Measurements from ENCODE around the gene ADGRV1.

Gene ADGRV1

DNA sequence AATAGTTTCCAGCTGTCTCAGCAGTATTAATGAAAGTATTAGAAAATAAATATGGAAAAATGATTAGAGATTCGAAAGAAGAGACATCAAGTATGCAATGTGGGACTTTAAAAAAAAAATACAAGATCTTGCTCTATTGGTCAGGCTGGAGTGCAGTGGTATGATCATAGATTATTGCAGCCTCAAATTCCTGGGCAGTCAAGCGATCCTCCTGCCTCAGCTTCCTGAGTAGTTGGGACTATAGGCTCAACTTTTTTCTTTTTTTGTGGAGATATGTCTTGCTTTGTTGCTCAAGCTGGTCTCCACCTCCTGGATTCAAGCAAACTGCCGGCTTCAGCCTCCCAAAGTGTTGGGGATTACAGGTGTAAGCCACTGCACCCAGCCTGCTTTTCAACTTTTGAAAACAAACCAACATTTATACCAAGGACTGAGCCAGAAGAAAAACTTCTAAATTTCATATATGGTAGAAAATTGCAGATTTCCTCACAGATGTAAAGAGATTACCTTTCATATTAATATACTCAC lies 323.1 kb downstream of the ADGRV1 start:
- DNase-seq, result no peak

DNA sequence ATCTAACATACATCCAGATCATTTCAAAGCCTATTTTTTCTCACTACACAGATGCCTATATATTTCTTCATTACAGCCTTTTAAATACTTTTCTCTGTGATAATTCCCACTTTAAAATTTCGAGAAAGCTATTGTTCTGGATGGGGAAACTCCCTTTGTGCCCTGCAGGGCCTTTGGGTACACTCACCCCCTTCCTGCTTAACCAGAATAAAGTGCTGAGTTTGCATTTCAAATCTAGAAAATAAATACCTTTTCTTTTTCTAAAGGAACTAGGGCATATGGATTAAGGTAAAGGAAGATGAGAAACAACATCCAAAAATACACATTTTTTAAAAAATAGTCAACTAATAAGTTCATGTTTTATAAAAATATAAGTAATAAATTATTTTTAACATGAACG lies 323.9 kb downstream of the ADGRV1 start:
- DNase-seq, result no peak

DNA sequence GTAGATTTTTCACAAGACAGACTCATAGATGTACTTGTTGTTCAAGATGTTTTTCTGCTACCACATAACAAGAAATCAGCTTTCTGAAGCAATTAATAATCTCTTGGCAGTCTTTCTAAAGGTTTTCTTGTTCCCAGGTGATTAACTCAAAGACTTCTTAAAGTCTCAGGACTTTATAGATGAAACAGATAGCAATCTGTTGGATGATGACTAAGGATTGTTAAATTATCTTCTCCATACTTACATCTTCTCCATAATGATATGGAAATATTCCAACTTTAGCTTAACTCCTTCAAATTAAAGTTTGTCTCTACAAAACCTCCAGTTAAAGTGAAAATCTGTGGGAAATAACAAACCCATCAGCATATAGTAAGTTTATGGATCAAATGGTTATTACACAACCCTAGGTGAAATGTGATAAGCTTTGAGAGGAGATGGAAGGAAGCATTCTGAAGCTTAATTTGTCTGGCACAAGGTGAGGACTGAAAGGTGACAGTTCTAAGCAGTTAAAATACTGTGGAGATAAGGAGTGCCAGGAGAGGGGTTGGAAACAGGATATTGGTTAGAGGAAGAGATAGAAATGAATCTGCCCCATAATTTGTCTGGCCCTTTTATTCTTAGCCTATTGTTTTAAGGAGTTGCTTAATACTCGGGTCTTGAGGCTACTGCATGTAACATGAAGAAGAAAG lies 326.7 kb downstream of the ADGRV1 start:
- DNase-seq, result no peak

DNA sequence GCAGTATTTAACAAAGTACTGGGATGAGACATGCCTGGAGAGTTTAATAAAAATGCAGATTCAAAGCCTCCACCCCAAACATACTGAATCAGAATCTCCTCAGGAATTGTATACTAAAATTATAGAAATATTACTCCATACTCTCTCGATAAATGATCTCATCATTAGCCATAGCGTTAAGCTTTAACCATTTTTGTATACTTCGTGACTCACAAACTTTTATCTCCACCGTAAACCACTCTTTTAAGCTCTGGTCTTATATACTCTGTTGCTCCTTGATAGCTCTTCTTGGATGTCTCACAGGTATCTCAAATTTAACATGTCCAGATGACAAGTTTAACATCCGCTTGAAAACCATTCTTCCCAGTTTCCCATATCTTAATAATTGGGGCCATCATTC lies 327.8 kb downstream of the ADGRV1 start:
- DNase-seq, result no peak

DNA sequence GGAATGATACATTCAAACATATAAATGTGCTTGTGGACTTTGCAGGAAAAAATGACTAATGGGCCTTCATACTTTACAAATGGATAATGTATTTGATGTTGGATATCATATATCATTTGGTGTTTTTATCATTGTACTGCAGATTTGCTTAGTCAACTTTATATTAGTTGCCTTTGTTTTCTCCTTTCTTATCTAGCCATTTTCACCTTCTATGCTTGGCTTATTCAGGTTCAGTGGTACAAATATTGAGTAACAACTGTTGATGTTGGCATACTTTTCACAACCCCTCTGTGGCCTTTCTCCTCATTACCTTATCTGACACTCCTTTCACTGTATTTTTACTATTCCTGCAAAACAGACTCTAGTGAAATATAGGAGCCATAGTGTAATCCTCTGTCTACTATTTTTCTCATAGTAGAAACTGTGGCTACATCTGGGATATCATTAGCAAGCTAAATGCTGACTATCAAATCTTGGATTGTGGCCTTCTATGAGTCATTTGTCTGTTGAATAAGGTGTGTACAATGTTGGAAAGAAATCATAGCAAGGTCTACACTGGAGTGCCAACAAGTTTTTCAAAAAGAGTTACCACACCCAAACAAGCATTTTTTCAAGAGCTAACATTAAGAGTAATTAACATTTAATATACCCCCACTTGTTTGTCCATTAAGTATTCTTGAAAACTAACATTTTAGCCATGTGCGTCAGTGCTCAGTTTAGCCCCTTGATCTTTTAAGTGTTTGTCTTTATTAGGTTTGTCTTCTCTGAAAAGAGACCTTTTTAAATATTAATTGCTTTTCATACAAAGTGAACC lies 330.1 kb downstream of the ADGRV1 start:
- DNase-seq, result no peak

DNA sequence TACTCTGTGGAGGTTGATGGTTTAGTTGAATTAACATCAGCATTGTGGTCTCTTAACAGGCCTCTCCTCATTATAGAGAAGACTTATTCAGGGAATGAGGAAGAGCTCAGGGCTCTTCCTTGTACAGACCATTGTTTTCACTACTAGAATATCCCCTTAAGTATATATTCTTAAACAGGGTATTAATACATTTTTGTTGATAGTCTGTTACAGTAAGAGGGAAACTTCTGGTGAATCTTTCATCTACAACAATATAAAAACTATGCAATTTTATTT lies 330.7 kb downstream of the ADGRV1 start:
- DNase-seq, result no peak

DNA sequence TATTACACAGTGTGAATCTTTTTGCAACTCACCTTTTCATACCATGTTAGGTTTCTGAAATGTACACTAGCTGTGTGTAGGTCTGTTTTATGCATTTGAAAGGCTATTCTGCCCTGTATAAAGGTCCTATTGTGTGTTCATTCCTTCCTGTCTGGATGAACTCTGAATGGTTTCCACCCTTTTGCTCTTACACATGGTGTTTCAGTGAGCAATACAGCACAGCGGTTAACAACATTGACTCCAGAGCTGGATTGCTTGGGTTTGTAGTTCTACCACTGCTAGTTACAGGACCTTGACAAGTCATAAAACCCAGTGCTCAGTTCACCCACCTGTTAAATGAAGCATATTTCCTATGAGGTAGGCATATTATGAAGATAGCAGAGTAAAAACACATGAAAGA lies 331.6 kb downstream of the ADGRV1 start:
- DNase-seq, result no peak

DNA sequence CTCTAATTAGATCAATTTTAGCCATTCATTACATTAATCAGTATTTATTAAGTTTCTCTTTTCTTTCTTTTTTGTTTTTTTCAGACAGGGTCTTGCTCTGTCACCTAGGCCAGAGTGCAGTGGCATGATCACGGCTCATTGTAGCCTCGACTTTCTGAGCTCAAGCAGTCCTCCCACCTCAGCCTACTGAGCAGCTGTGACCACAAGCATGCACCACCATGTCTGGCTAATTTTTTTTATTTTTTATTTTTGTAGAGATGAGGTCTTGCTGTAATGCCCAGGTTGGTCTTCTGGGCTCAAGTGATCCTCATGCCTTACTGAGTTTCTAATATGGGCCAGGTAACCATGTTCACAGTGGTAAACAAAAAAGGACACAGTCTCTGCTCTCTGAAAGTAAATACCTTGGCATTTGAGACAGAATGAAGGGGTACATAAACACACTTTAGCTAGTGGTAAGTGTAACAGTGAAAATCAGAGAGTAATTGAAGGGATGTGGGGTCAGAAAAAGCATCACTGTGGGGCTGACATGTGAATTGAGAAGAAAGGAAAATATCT lies 336.3 kb downstream of the ADGRV1 start:
- DNase-seq, result no peak

DNA sequence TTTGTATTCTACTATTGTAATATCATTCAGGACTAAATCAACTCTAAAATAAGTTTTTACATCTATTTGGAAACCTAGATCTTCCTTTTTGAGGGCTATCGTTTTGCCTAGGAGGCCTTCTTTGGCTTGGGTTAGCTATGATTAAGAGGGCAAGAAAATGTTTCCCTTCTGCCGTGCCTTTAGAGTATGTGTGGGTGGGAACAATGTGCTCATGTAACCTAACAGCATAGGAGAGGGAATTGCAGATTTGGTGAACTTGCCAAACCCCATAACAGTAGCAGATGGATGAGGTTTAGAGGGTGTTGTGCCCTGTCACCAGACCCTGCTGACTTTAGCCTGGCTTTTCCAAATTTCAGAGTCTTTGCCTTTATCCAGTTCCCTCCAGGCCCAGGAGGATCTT lies 339.0 kb downstream of the ADGRV1 start:
- no peak for DNase-seq

DNA sequence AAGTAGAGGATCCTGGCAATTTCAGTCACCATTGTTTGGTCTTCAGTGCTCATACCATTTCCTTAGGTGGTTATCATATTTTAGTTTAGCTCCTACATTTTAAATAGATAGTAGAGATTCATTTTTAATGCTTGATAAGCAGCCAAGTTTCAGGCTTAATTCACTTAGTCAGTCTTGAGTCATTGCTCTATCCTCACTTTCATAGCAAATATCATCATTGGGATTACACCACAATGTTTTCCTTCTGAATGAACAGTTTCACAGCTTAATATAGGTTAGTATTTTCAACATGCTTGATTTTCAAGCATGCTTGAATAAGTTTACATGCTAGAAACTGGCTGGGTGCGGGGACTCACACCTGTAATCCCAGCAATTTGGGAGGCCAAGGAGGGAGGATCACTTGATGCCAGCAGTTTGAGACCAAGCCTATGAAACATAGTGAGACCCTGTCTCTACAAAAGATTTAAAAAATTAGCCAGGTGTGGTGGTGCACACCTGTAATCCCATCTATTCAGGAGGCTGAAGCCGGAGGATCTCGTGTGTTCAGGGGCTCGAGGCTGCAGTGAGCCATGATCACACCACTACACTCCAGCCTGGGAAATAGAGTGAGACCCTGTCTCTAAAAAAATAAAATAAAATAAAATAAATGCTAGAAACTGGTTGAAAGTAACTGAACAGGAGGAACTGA lies 339.9 kb downstream of the ADGRV1 start:
- DNase-seq, result no peak

DNA sequence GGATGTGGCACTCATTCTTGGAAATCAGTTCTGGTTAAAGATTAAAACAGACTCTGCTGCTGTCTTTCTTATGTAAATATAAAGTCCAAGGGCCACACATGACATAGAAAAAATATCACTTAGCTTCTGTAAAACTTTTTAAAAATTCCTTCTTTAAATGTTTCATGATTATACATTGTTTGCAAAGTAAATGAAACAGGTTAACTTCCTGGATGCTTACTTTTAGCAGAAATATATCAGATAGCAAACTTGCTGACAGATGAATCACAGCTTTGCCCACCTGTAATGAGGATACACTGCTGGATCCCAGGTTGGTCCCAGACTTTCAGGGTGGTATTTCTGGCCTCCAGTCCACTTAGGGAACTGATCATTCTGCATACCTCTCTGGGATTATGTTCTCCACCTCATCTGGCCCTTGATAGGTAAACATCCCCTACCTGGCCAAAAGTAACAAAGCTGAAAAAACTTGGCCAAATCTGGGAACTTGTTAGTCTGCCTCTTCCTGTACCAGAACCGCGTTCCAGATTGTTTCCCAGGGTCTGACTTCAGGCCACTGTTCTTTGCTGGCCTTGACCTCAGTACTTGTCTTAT lies 340.5 kb downstream of the ADGRV1 start:
- DNase-seq, result no peak

DNA sequence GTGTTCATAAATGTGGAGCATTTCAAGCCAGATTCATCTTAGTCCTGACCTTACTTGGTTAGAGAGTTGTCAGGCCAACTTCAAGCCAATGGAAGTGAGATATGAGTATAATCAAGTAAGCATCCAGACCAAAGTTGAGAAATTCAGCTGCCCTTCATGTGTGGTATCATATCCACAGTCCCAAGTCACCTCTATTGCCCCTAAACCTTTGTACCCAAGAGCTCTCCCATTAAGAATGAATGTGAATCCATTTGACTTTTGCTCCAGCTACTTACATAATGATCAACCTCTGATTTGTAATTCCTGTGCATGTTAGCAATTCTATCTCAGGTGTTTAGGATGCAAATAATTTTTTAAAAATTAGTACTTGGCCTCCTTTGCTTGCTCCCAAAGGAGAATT lies 342.7 kb downstream of the ADGRV1 start:
- DNase-seq, result no peak

DNA sequence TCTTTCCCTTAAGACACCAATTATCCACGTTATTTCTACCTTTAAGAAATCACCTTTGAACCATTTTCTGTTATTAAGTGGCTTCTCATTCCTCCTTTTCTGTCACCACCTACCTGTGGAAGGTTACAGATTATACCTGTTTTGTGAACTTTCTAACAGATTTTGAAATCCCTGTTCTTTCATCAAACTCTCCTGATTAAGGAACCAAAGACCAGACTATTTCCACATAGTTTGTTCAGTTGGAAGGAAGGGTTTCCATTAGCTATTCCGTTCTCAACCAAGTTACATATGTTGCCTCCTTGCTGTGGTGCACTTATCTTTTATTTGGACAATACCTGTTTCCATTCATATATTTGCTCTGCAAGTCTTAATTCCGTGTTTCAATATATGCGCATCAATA lies 343.6 kb downstream of the ADGRV1 start:
- no peak for DNase-seq

DNA sequence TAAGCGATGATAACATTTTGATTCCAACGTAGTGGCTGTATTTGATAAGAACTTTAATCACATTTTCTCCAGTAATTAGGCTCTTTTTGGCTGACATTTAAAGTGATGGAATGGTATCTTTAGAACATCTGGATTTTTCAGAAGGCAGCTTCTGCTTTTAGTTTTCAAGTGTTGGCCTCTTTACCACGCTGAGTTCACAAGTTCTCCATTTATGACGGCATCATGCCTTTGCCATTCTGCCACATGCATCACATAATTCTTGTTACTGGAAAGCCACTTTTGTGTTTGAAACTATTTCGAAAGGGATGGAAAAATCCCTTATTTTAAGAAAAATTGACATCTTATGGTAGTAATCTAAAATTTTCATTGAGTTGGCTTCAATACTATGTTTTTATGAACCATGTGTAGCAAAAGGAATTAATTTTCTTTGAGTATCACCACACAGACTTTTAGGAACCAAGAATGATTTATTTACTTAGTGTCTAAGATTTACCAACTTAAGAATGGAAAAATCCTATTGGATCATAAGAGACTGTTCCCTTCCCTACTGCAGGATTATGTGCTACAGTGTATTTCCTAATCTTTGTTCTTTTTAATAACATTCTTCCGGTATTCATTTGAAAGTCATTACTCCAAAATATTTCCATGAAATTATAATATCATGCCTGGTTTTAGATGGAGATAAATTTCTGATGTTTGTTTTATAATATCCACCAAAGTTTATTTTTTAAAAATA lies 344.2 kb downstream of the ADGRV1 start:
- no peak for DNase-seq

DNA sequence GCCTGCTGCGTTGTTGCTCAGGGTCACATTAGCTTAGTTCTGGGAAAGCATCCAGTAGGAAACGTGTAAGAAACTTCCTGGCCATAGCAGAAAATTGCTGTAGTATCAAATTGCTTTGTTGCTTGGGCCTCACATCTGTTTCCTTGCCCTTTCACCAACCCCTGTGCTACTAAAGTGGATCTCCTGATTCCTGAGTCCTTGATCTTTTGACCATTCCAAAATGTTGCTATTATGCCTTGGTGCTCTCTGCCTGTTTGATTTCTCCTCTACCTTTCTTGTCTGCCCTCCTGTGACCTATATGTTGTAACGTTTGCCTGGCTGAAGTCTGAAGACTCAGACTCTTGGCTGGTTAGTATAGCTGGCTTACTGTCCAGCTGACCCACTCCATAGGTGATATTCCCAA lies 350.5 kb downstream of the ADGRV1 start:
- no peak for DNase-seq

DNA sequence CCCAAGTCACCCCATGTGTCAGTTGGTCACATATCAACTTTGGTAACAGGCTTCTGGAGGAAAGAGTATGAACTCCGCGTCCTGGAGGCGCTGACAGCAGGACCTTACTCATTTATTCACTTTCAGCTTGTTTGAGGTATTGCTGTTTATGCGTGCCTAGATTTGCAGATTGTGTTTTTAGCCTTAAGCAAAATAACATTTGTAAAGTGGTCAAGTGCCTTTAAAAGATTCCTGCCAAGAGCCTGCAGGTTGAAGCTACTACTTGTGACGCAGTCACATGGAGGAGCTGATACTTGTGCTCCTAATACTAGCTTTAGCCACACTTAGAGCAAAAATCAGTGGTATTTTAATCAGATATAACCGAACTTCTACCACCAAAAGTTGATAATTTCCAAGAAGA lies 351.3 kb downstream of the ADGRV1 start:
- DNase-seq, result no peak

DNA sequence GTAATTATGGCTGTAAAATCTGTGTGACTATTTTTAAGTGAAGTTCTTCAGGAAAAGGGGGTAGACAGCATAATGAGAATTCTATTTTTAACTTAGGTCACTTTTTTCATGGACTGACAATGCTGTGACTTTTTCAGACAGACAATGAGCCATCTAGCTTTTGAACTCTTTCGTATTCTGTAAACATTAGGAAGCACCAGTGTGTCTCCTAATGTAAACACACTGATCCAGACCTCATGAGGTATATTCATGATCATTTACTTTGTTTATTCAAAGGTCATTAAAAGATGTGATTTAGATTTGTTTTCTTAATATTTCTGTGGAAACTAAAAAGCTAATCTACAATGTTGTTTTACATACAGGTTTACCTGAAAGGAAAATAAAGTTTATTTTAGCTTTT lies 352.6 kb downstream of the ADGRV1 start:
- DNase-seq, result no peak

DNA sequence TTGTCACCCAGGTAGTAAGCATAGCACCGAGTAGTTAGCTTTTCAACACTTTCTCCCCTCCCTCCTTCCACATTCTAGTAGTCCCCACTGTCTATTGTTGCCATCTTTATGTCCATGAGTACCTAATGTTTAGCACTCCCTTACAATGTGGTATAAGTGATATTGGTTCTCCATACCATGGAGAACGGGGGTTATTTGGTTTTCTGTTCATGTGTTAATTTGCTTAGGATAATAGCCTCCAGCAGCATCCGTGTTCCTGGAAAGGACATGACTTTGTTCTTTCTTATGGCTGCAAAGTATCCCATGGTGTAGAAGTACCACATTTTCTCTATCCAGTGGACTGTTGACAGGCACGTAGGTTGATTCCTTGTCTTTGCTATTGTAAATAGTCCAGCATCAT lies 353.9 kb downstream of the ADGRV1 start:
- no peak for DNase-seq

DNA sequence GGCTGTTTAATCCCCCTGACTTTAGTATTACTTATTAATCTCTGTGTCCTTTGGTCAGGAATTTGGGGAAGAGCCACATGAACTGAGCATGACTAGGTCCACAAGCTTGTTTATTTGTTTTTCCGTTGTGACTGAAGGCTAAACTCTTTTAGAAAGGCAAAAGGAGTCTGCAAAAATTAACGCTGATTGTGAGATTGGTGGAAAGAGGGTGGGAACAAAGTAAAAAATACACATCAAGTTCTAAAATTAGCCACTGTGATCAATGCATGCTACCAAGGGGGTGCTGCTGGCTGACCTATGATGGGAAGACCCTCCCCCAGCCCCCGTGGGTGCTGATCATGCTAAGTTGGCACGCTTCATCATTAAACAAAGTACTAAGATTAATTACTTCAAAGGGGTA lies 356.8 kb downstream of the ADGRV1 start:
- DNase-seq, result no peak

DNA sequence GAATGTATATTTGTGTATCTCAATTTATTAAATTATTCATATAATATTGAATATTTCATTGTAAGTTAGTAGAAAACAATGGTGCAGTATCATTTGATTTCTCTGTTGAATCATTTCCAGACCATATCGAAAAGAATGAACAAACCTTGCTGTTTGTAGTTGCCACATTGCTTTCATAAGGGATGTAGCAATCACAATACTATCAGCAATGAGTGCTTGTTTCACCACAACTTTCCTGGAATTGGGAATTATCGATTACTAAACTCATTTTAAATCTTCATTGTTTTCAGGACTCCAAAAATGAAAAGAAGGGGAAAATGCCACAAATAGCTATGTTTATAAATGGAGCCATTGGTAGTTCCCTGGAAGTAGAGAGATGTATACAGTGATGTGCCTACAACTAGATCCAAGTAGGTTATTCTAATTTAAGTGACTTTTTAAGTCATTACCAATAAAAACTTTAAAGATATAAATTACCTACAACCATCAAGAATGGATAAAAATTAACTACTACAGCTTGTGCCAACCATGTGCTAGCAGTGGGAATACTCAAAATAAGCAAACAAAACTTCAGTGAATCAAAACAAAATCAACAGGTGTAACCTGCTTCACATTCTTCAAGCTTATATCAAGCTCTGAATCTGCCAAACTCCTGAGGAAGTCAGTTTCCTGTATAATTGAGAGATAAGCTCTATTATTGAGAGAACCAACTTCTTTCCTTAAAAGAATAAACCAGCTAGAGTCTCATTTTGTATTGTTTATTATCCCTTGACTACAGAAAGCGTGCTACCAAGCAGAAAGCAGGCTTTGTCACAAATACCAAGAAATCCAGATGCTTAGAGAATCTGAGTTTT lies 358.6 kb downstream of the ADGRV1 start:
- DNase-seq, result no peak

DNA sequence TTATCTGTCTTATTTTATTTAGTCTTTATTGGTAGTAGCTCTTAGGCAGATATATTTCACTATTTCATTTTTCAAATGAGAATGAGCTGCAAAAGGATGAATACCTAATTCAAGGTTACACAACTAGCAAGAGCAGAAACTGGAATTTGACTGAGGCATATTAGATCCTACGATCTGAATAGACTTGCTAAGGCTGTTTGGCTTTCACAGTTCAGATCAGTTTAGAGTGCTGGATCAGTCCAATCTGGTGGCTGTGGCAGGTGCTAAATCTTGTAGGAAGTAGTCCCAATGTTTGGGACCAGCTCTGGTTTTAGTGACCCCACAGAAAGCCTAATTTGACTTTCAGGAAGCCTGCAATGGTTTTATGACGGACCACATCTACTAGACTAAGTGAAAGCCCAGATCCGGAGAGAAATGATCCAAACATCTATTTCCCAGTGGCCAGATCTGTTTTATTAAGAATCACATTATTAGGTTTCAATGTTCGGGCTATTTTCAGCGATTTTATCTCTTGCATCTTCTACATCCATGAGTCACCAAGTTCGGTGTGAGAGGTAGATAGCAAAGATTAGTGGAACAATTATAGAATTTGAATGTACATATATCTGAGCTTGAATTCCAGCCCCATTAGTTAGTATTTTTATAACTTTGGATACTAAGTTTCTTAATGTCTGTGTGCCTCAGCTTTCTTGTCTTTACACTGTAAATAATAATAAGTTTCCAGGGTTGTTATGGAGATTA lies 359.5 kb downstream of the ADGRV1 start:
- no peak for DNase-seq
